ENCODE measurements around the gene PDK2.

Gene PDK2

GRCh38 chr17:50102164-50102991, 7.2 kb downstream of the PDK2 start:
- no peak for DNase-seq

GRCh38 chr17:50103252-50103651, 8.1 kb downstream of the PDK2 start:
- no peak for DNase-seq

GRCh38 chr17:50103941-50104340, 8.8 kb downstream of the PDK2 start:
- DNase-seq: no peak

- no peak for DNase-seq
These were observed 10.7 kb downstream of the PDK2 start for GRCh38 chr17:50105811-50106210.

- no peak for DNase-seq
These were observed 11.4 kb downstream of the PDK2 start for GRCh38 chr17:50106393-50107131.

GRCh38 chr17:50107790-50108414, 12.8 kb downstream of the PDK2 start:
- no peak for DNase-seq

- DNase-seq: no peak
These were observed 13.4 kb downstream of the PDK2 start for GRCh38 chr17:50108556-50108955.

- DNase-seq: no peak
These were observed 14.1 kb downstream of the PDK2 start for GRCh38 chr17:50109207-50109606.

GRCh38 chr17:50109785-50110184, 14.6 kb downstream of the PDK2 start:
- no peak for DNase-seq

- DNase-seq: no peak
These were observed 15.6 kb downstream of the PDK2 start for GRCh38 chr17:50110591-50111349.

- no peak for DNase-seq
These were observed 16.8 kb downstream of the PDK2 start for GRCh38 chr17:50111673-50112655.

- no peak for DNase-seq
These were observed 17.5 kb downstream of the PDK2 start for GRCh38 chr17:50112694-50113093.

GRCh38 chr17:50113624-50114320, 18.6 kb downstream of the PDK2 start:
- no peak for DNase-seq

- no peak for DNase-seq
These were observed 19.2 kb downstream of the PDK2 start for GRCh38 chr17:50114401-50114800.

- peak; percentile 72 for DNase-seq
These were observed 19.8 kb downstream of the PDK2 start for GRCh38 chr17:50114849-50115357.

- no peak for DNase-seq
These were observed 20.6 kb downstream of the PDK2 start for GRCh38 chr17:50115756-50116155.

- no peak for DNase-seq
These were observed 22.3 kb downstream of the PDK2 start for GRCh38 chr17:50117202-50118051.

GRCh38 chr17:50118076-50118827, 23.1 kb downstream of the PDK2 start:
- DNase-seq: no peak

- no peak for DNase-seq
These were observed 23.7 kb downstream of the PDK2 start for GRCh38 chr17:50118828-50119218.

Data from KG1 (cell line).